ENCODE measurements around the gene CHRNA7. TPM values are rescaled to one million over a fixed set of nuclear protein-coding genes. Genes with fewer than 3 reads are reported as not detected.
"Not testable (repeated sequence)": the region's sequence is repeated elsewhere in the genome, so short reads cannot be mapped to it uniquely, and the experiment has no call there.

The CHRNA7 gene
- total RNA-seq, 3 donors from 2014 or later = 2.3 to 4.8 TPM; not detected in 1

DNA sequence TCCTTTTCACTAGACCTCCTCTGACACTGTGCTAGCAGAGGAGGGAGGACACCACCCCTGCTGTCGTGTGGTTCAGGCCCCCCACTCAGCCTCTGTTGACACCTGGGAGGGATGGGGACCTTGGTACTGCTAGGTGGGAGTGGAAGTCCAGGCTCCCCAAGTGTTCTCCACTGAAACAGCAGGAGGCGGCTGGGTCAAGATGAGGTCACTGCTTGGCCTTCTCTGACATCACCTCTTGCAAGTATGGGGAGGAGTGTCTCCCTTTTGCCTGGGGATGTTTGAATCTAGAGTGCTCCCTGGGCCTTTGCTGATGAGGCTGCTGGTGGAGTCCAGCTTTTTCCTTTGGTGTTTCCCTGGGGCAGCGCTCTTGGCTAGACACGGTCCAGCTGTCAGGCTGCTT is 101.5 kb downstream of the CHRNA7 start:
- DNase-seq (ENCODE audit: low spot score in 2 of 2) = no peak
- Histone ChIP-seq H3K4me3 (no peak overlapping the region), H3K27ac (no peak overlapping the region), H3K36me3 (no peaks in the 10 kb centered on the region), H3K9me3 (no peaks in the 10 kb centered on the region), H3K4me1 (no peaks in the 10 kb centered on the region), H3K27me3 (no peaks in the 10 kb centered on the region)
- intact Hi-C loops (cut with DNase I; ENCODE audit: low total_unique reads) = no loop called here
- TF ChIP-seq, protein P1, sequence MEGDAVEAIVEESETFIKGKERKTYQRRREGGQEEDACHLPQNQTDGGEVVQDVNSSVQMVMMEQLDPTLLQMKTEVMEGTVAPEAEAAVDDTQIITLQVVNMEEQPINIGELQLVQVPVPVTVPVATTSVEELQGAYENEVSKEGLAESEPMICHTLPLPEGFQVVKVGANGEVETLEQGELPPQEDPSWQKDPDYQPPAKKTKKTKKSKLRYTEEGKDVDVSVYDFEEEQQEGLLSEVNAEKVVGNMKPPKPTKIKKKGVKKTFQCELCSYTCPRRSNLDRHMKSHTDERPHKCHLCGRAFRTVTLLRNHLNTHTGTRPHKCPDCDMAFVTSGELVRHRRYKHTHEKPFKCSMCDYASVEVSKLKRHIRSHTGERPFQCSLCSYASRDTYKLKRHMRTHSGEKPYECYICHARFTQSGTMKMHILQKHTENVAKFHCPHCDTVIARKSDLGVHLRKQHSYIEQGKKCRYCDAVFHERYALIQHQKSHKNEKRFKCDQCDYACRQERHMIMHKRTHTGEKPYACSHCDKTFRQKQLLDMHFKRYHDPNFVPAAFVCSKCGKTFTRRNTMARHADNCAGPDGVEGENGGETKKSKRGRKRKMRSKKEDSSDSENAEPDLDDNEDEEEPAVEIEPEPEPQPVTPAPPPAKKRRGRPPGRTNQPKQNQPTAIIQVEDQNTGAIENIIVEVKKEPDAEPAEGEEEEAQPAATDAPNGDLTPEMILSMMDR (IDR thresholded peaks at IDR 0.05) = no peak
- no peak for TF ChIP-seq POLR2A (IDR thresholded peaks at IDR 0.05)
- TF ChIP-seq POLR2AphosphoS5 (IDR thresholded peaks at IDR 0.05) = no peak

DNA sequence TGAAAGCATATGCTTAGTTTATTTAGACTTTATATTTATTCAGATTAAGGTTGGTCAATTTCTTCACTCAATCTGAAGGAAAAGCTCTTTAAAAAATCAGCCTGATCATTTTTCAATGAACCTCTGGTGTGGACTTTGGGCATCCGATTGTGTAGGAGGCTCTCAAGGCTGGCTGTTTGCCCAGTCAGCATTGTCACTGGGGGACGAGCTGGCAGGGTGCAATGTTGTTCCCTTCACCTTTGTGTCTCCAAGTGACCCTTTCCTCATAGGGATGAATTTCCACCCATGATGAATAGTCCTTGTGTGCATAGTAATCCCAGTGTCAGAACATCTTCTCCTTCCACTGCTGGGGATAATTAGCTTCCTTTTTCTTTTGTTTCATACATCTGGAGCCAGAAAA is 102.5 kb downstream of the CHRNA7 start:
- TF ChIP-seq POLR2AphosphoS5 (IDR thresholded peaks at IDR 0.05) (no peak), POLR2A (IDR thresholded peaks at IDR 0.05) (no peak)
- TF ChIP-seq, protein P1 (IDR thresholded peaks at IDR 0.05) = no peak
- H3K4me1 ChIP-seq = no peaks in the 10 kb centered on the region
- no peaks in the 10 kb centered on the region for H3K36me3 ChIP-seq
- no peak overlapping the region for H3K27ac ChIP-seq
- intact Hi-C loops (cut with DNase I; ENCODE audit: low total_unique reads) = no loop called here
- H3K4me3 ChIP-seq = no peak overlapping the region
- no peaks in the 10 kb centered on the region for H3K9me3 ChIP-seq
- DNase-seq (ENCODE audit: low spot score in 2 of 2) = no peak
- H3K27me3 ChIP-seq = no peaks in the 10 kb centered on the region

DNA sequence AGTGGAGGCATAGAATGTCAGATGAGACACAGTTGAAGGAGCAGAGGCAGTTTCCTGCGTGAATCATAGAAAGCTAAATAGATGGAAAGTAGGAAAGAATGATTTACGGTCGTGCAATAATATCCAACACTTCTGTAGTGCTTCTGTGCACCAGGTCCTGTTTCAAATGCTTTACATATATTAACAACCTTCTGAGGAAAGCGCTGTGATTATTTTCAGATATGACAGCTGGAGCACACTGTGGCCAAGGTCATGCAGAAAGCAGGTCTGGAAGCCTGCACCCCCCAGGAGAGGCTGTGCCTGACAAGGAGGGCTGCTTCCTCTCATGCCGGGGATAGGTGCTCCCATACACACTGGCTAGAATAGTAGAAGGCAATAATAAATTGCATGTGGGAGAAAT is 104.5 kb downstream of the CHRNA7 start:
- DNase-seq (ENCODE audit: low spot score in 2 of 2) = no peak
- Histone ChIP-seq H3K27me3 (no peaks in the 10 kb centered on the region), H3K36me3 (no peaks in the 10 kb centered on the region)

DNA sequence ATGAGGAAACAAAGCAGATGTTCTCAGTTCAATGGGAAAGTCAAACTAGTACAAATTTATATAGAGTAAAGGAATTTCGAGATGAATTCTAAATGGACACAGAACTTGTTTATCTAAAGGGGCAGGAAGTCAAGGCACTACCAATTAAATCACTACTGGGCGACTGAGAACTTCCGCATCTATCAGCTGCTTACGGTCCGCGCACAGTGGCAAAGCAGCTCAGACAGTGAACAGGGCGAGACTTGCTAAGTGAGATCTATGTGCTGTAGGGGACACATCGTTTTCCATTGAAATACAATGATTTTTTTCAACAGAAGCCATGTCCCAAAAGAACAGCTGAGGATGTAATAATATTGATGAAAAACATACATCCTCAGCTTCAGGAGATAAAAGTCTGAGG is 105.0 kb downstream of the CHRNA7 start:
- Histone ChIP-seq H3K27me3 (no peaks in the 10 kb centered on the region), H3K27ac (no peak overlapping the region), H3K9me3 (no peaks in the 10 kb centered on the region), H3K36me3 (no peaks in the 10 kb centered on the region), H3K4me3 (no peak overlapping the region), H3K4me1 (no peaks in the 10 kb centered on the region)
- no peak for DNase-seq (ENCODE audit: low spot score in 2 of 2)
- TF ChIP-seq POLR2A (IDR thresholded peaks at IDR 0.05) (no peak), POLR2AphosphoS5 (IDR thresholded peaks at IDR 0.05) (no peak)
- TF ChIP-seq, protein P1 (IDR thresholded peaks at IDR 0.05) = no peak
- intact Hi-C loops (cut with DNase I; ENCODE audit: low total_unique reads) = no loop called here

More for the DNA sequence above, 104.5 kb downstream of the CHRNA7 start:
- intact Hi-C loops (cut with DNase I; ENCODE audit: low total_unique reads) = no loop called here
- Histone ChIP-seq H3K9me3 (no peaks in the 10 kb centered on the region), H3K4me1 (no peaks in the 10 kb centered on the region), H3K27ac (no peak overlapping the region), H3K4me3 (no peak overlapping the region)
- TF ChIP-seq POLR2A (IDR thresholded peaks at IDR 0.05) (no peak), POLR2AphosphoS5 (IDR thresholded peaks at IDR 0.05) (no peak)
- TF ChIP-seq, protein P1 (IDR thresholded peaks at IDR 0.05) = no peak

DNA sequence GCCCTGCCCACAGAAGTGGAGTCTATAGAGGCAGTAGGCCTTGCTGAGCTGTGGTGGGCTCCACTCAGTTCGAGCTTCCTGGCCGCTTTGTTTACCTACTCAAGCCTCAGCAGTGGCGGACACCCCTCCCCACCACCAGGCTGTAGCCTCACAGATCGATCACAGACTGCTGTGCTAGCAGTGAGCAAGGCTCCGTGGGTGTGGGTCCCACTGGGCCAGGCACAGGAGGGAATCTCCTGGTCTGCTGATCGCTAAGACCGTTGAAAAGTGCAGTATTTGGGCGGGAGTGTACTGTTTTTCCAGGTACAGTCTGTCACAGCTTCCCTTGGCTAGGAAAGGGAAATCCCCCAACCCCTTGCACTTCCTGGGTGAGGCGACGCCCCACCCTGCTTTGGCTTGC is 115.2 kb downstream of the CHRNA7 start:
- H3K36me3 ChIP-seq; H3K27me3 ChIP-seq; H3K9me3 ChIP-seq; H3K4me3 ChIP-seq; DNase-seq (ENCODE audit: low spot score in 2 of 2); intact Hi-C loops (cut with DNase I; ENCODE audit: low total_unique reads); H3K27ac ChIP-seq; H3K4me1 ChIP-seq: not testable (repeated sequence)

Measured in breast epithelium (tissue), 4 donors.